Peyer's patch (tissue), 4 donors: ENCODE measurements around the gene CCL24.

ENCODE experiments used
- POLR2A ChIP-seq, 2 donors: fragments of 450-650 bp; IDR thresholded peaks; one replicate each; pipeline ENCODE4 v1.5.1; 2017; ENCODE audit warnings: antibody characterized with exemption in 2 of 2, mild to moderate bottlenecking in 2 of 2, moderate library complexity in 2 of 2
- TF ChIP-seq, protein P1 (sequence below), 6 experiments: fragments of 450-650 bp in 4 of 6; fragments of 200-600 bp in 2 of 6; sonication (generic) in 1 of 6; IDR thresholded peaks; one replicate each; pipeline ENCODE4 v1.5.1; 2017 to 2019; ENCODE audit warnings: antibody characterized with exemption in 6 of 6, mild to moderate bottlenecking in 3 of 6, moderate library complexity in 1 of 6

DNA sequence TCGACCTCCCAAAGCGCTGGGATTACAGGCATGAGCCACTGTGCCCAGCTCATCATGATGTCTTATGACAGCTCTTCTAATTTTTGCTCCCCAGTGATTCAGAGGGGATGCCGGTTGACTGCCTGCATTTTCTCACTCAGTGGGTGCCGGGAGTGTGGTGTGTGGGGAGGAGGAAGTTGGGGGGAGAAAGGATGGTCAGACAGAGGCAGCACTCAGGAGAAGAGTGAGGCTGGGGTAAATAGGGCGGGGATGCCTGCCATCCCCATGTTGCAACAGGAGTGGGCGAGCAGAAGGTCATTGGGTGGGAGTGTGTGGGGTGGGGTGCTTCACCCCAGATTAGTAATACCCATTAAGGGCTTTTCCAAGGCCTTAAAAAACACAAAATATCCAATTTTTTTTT lies 3.5 kb upstream of the CCL24 start:
- TF ChIP-seq, protein P1, sequence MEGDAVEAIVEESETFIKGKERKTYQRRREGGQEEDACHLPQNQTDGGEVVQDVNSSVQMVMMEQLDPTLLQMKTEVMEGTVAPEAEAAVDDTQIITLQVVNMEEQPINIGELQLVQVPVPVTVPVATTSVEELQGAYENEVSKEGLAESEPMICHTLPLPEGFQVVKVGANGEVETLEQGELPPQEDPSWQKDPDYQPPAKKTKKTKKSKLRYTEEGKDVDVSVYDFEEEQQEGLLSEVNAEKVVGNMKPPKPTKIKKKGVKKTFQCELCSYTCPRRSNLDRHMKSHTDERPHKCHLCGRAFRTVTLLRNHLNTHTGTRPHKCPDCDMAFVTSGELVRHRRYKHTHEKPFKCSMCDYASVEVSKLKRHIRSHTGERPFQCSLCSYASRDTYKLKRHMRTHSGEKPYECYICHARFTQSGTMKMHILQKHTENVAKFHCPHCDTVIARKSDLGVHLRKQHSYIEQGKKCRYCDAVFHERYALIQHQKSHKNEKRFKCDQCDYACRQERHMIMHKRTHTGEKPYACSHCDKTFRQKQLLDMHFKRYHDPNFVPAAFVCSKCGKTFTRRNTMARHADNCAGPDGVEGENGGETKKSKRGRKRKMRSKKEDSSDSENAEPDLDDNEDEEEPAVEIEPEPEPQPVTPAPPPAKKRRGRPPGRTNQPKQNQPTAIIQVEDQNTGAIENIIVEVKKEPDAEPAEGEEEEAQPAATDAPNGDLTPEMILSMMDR (IDR thresholded peaks at IDR 0.05), result no peak
- no peak for TF ChIP-seq POLR2A (IDR thresholded peaks at IDR 0.05)
